ENCODE measurements around the gene HEPACAM.
A peak's percentile ranks its signal among the peaks of the same experiment; 100 is the strongest.

HEPACAM gene

GRCh38 chr11:124899383-124900145 is 36.3 kb downstream of the HEPACAM start:
- DNase-seq (ENCODE audit: low read depth, low spot score): no peak

GRCh38 chr11:124898711-124899110 is 37.1 kb downstream of the HEPACAM start:
- DNase-seq (ENCODE audit: low read depth, low spot score): peak; percentile 61

- peak; percentile 76 for DNase-seq (ENCODE audit: low read depth, low spot score)
Observed at GRCh38 chr11:124898263-124898680, 37.6 kb downstream of the HEPACAM start.

GRCh38 chr11:124897674-124898262 is 38.1 kb downstream of the HEPACAM start, which contains the start of gene ROBO4:
ROBO4 (minus strand) TSS chr11:124897865; CDS start chr11:124897795, 70 bp downstream.
- no peak for DNase-seq (ENCODE audit: low read depth, low spot score)

- no peak for DNase-seq (ENCODE audit: low read depth, low spot score)
Observed at GRCh38 chr11:124896821-124897391, 38.9 kb downstream of the HEPACAM start.

GRCh38 chr11:124896071-124896750 is 39.6 kb downstream of the HEPACAM start:
- peak; percentile 54 for DNase-seq (ENCODE audit: low read depth, low spot score)

- no peak for DNase-seq (ENCODE audit: low read depth, low spot score)
Observed at GRCh38 chr11:124895471-124895971, 40.3 kb downstream of the HEPACAM start.

- no peak for DNase-seq (ENCODE audit: low read depth, low spot score)
Observed at GRCh38 chr11:124894606-124895430, 41.0 kb downstream of the HEPACAM start.

- DNase-seq (ENCODE audit: low read depth, low spot score): no peak
Observed at GRCh38 chr11:124893781-124894401, 42.0 kb downstream of the HEPACAM start.

GRCh38 chr11:124892750-124893454 is 42.9 kb downstream of the HEPACAM start:
- DNase-seq (ENCODE audit: low read depth, low spot score): no peak

- DNase-seq (ENCODE audit: low read depth, low spot score): no peak
Observed at GRCh38 chr11:124892146-124892545, 43.7 kb downstream of the HEPACAM start.

GRCh38 chr11:124891373-124891861 is 44.4 kb downstream of the HEPACAM start:
- DNase-seq (ENCODE audit: low read depth, low spot score): no peak

GRCh38 chr11:124890683-124891372 is 45.0 kb downstream of the HEPACAM start:
- DNase-seq (ENCODE audit: low read depth, low spot score): no peak

- no peak for DNase-seq (ENCODE audit: low read depth, low spot score)
Observed at GRCh38 chr11:124890151-124890550, 45.7 kb downstream of the HEPACAM start.

- no peak for DNase-seq (ENCODE audit: low read depth, low spot score)
Observed at GRCh38 chr11:124889191-124890091, 46.4 kb downstream of the HEPACAM start.

GRCh38 chr11:124887667-124888013 is 48.2 kb downstream of the HEPACAM start:
- DNase-seq (ENCODE audit: low read depth, low spot score): no peak

- no peak for DNase-seq (ENCODE audit: low read depth, low spot score)
Observed at GRCh38 chr11:124886978-124887666, 48.7 kb downstream of the HEPACAM start.

- no peak for DNase-seq (ENCODE audit: low read depth, low spot score)
Observed at GRCh38 chr11:124886476-124886875, 49.4 kb downstream of the HEPACAM start.

Data from astrocyte of the hippocampus (primary cell).